Gastrocnemius medialis (tissue), 4 donors: ENCODE measurements around the gene PKLR.

Source experiments
- POLR2A ChIP-seq, 2 donors: fragments of 450-650 bp; IDR thresholded peaks; one replicate each; pipeline ENCODE4 v1.6.1; 2017; ENCODE audit warnings: antibody characterized with exemption in 2 of 2, mild to moderate bottlenecking in 2 of 2, moderate library complexity in 2 of 2
- TF ChIP-seq, protein P1 (sequence below), 5 experiments: fragments of 450-650 bp in 3 of 5; fragments of 200-600 bp in 2 of 5; sonication (generic) in 2 of 5; IDR thresholded peaks in 4 of 5; conservative IDR thresholded peaks in 1 of 5; 1 replicate in 4 of 5; 2 replicates in 1 of 5; pipeline ENCODE4 v1.5.1; 2016 to 2019; ENCODE audit warnings: antibody characterized with exemption in 5 of 5, mild to moderate bottlenecking in 3 of 5, moderate library complexity in 3 of 5

DNA sequence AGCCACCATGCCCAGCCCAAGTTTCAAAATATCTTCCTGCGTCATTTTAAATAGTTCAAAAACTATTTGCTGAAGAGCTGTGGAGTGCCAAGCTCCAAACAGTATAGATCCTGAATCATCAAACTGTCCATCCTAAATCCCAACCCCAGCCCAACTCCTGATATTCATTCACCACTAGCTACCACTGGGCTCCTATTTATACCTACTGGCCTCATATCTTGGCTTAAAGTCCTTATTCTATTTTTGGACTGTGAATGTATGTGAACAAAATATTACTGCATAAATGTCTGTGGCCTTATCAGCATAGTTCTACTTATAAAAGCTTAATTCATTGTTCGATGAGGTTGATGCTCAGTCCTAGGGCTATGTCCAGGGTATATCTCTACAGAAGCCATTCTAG, 33.9 kb downstream of the PKLR start:
- no peak for TF ChIP-seq POLR2A (IDR thresholded peaks at IDR 0.05)
- TF ChIP-seq, protein P1, sequence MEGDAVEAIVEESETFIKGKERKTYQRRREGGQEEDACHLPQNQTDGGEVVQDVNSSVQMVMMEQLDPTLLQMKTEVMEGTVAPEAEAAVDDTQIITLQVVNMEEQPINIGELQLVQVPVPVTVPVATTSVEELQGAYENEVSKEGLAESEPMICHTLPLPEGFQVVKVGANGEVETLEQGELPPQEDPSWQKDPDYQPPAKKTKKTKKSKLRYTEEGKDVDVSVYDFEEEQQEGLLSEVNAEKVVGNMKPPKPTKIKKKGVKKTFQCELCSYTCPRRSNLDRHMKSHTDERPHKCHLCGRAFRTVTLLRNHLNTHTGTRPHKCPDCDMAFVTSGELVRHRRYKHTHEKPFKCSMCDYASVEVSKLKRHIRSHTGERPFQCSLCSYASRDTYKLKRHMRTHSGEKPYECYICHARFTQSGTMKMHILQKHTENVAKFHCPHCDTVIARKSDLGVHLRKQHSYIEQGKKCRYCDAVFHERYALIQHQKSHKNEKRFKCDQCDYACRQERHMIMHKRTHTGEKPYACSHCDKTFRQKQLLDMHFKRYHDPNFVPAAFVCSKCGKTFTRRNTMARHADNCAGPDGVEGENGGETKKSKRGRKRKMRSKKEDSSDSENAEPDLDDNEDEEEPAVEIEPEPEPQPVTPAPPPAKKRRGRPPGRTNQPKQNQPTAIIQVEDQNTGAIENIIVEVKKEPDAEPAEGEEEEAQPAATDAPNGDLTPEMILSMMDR (IDR thresholded peaks at IDR 0.05 in 4 of 5, conservative IDR thresholded peaks at IDR 0.05 in 1 of 5) = no peak
